Measurements from ENCODE around the gene SLC35B4.

The SLC35B4 gene, protein sequence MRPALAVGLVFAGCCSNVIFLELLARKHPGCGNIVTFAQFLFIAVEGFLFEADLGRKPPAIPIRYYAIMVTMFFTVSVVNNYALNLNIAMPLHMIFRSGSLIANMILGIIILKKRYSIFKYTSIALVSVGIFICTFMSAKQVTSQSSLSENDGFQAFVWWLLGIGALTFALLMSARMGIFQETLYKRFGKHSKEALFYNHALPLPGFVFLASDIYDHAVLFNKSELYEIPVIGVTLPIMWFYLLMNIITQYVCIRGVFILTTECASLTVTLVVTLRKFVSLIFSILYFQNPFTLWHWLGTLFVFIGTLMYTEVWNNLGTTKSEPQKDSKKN

DNA sequence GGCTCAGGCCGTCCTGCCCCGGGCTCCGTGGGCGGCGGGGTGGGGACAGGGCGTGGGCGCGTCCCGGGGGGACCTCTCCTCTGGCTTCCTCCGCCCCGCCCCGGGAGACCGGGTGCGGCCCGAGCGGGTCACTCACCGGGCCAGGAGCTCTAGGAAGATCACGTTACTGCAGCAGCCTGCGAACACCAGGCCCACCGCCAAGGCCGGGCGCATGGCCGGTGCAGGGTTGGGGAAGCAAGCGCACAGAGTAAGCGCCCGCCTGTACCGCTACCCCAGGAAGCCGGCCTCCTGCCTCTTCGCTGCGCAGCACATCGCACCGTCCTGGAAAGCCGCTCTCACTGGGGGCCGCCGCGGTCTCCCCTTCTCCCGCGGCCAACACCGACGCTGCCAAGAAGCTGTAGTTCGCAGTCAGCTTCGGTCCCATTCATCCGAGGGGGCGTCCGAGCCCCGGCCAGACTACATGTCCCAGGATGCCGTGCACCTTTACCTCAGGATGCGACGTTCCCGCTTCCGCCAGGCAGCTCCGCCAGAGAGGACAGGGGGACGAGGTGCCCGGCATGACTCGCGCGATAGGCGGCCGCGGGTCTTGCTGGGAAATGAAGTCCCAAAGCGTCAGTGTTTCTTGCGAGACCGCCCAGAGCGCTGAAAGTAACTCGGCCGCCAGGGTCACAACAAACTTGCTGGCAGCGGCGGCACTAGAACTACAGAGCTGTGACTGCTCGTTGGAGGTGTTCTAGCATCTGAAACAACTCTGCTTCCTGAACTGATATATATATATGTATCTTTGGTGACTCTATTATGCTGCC, at the start of gene SLC35B4:
SLC35B4 (minus strand) TSS at position 392 of the 806 bp plus-strand sequence; CDS start at position 213, 179 bp downstream.
- peak; percentile 95 for DNase-seq

DNA sequence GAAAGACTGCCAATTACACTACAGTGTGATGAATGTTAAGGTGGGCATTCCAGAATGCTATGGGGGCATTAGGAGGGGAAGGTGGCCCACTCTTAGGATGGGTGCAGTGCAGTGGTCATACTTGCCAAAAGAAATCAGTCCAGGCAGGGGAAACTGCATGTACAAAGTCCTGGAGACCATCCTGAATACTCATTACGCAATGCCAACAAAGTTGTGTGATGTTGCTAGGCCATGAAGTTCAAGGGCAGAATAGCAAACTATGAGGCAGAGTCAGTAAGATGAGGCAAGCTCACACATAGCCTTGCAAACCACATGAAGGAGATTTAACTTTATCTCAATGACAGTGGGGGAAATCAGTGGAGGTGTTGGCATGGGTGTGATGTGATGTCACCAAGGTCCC, 49.8 kb upstream of the SLC35B4 start:
- DNase-seq: no peak

DNA sequence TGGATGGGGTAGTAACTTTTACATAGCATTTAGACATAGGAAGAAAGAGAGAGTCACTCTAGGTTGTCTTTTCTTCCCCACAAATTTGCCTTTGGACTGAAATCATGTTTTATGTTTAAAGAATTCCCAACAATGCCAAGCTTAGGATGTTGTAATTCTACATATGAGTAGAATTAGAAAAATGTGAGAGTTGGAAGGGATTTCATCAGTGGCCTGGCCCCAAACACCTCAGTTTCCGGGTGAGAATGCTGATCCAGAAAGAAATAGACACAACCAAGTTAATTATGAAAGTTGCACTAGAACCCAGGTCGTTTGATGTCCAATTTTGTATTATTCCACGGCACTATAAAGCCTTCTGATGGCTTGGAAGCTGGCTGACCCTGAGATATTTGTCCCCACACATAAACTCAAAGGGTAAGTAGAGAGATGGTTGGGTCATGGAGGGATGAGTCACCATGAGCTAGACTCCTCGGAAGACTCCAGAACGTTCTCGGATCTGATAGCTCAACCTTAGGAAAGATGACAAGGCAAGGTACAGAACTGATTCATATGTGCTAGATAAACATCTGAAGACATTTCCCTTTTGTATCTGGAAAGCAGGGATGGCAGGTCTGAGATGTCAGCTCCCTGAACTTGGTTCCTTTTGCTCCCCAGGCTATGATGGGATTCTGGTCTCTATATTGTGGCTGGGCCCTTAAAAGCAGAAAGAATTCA, 48.8 kb upstream of the SLC35B4 start:
- DNase-seq: no peak

DNA sequence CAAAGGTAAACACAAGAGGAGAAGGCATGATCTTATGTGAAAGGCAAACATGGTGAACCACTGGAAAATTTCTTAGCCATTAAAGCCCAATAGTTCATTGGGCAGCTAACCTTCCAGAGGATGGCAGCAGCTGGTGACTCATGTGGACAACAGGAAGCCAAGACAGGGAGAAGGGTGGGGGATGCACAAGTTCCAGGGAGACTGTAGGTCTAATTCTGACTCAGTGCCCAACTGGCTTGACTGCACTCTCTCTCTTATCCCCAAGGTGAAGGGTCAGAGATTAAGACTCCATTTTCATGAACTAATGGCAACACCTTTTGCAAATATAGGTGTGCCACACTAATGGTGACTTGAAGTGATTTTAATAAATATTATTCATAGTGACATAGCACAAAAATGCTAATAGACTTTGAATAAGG, 47.9 kb upstream of the SLC35B4 start:
- no peak for DNase-seq

DNA sequence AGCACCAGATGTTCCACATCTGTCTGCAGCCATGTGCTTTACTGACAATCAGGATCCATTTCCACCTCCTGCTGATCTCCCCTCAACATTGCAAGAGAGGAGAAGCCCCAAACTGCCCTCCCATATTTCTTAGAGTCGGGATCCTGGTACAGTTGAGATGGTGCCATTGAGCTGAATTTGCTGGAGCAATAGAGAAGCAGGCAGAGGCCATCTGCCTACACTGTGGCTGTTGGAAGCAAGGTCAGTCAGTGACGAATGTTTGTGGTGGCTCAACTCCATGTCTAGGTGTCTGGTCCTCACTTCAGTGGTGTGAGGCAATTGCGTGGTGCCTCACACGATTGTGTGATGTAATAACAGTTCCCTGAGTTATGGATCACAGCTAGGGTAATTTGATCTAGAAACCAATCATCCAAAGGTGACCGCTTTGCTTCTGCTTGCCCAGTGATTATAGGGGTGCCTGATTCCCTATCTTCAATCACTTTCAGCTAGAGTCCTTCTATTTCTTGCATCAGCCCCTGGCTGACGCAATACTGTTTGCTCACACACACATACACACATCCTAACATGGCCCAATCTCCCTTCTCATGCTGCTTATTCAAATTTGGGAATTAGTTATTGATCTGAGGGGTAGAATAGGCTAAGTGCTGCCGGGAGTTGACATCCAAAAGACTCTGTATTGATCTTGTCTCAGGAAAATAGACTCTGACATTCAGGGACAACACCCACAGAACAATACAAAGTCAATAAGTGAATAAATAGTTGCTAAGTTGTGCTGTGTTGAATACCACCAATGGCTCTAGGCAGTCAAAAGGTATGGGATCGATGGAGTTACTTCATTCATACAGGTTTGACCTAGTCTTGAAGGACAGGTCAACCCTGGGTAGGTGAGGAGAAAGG, 46.1 kb upstream of the SLC35B4 start:
- no peak for DNase-seq

DNA sequence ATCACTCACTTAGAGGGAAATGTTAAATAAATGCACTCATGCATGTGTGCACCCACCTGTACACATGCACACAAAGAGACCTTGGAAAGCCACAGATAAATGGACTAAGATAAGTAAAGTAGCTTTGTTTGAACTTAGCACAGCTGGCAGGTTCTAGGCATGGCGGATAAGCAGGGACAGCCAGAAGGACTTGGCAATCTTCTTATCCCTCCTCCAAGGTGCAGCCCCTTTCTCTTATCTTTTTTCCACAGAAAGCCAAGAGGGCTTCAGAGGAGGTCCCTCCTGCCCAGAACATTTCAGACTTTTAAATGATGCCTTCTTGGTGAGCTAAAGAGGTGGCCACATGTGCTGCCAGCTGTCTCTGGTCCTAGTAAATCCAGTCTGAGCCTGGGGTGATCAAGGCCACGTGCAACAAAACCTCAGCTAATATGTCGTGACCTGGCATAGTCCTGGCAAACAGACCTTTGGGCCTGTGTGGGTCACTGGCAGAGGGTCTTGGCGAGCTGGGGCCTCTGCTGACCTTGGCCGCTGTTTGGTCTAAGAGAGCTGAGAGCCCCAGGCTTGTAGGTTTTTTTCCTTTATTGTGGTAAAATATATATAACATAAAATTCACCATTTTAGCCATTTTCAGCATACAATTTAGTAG, 43.2 kb upstream of the SLC35B4 start:
- no peak for DNase-seq

DNA sequence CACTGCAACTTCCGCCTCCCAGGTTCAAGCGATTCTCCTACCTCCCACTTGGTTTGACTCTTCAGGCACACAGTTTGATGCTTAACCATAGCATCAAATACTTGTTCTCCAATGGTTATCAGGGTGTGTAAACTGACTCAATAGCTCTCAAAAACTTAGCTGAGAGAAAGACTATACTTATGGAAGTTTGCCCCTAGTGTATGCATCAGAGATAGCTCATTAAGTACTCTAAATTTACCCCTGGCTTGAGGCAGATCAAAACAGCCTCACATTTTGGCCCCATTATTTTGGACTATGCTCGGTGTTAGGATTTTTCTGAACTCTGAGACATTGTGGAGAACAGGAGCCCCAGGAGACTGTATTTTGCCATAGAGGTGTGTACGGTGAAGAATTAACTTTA, 40.8 kb upstream of the SLC35B4 start:
- DNase-seq: no peak

DNA sequence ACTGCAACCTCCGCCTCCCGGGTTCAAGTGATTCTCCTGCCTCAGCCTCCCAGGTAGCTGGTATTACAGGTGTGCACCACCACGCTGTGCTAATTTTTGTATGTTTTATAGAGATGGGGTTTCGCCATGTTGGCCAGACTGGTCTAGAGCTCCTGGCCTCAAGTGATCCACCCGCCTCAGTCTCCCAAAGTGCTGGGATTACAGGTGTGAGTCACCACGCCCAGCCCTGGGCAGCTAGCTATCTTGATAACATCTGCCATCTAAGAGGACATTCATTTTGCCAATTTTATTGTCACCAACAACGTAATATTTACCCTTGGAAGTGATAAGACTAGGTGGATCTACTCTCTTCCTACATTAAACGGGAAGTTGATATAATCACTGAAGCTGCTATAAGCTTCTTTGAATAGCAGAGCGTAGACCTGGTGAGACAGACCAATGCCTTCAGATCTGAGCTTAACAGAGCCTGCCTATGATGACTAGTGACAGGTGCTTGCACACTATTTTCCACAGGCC, 39.7 kb upstream of the SLC35B4 start:
- no peak for DNase-seq

DNA sequence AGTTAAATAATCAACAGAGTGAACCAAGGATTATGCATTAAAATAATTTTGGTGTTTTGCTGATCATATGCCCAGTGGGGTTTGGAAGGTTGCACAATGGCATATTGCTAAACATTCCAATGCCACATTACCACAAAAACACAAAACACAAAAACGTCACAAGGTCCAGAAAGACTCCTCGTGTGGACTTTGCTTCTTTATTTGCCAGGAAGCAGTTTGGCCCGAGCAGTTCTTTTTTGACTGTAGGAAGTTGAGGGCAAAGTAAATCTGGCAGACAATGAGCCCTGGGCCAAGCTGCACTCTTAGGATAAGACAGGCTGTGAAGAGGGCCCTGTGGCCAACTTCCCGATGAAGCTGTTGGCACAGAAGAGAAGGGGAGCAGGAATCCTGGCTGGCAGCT, 39.2 kb upstream of the SLC35B4 start:
- DNase-seq: no peak

DNA sequence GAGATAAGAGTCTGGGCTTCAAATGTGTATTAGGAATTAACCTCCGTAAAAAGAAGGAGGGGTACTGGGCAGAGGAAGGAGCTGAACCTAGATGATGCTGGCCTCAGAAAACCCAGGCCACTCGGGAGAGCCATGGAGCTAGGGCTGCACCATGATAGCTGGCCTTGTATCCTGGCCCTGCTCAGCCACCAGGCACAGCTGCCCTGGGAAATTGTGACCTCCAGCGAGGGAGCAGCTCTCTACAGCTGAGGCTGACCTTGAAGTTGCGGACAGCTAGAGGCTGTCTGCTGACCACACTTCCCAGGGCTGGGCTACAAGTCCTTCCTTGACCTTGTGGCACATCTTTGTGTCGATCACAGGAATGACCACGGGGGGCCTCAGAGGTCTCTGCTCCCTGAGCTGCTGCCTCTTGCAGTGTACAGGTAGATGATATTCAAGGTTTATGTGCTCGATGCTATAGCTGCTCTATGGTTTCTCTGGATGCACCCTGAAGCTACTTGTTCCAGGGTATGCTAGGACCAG, 38.3 kb upstream of the SLC35B4 start:
- no peak for DNase-seq

DNA sequence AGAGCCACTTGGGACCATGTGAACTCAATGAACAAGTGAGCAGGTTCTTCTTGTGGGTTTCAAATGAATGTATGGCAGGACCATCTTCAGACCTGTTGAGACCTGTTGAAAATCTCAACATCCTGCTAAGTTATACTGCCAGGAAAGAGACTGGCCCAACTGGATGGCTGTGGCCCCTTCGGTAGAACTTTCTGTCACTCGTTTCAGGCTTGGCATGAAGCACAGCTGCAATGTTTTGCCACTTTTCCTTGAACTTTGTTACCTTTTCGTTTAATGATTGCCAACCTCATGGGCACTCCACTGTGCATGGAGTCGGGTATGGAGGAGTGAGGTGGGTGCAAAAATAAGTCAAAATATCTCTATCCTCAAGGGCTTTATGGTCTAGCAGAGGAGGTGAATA, 36.7 kb upstream of the SLC35B4 start:
- DNase-seq: no peak

DNA sequence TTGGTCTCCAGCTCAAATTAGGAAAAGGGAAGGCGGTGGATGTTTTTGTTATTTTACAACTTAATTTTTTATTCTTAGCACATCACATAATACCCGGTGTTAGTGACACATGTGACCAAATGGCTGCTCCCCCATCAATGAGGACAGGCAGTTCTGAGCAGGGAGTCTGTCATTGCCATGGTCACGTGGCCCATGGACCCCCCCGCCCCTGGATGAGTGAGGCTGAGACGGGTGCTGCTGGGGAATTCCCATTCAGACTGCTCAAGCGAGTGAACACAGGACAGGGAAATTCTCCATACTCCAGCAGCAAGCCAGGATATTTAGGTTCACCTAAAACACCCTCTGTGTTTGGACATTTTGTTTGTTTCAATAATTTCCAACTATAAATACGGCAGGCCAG, 34.7 kb upstream of the SLC35B4 start:
- no peak for DNase-seq

DNA sequence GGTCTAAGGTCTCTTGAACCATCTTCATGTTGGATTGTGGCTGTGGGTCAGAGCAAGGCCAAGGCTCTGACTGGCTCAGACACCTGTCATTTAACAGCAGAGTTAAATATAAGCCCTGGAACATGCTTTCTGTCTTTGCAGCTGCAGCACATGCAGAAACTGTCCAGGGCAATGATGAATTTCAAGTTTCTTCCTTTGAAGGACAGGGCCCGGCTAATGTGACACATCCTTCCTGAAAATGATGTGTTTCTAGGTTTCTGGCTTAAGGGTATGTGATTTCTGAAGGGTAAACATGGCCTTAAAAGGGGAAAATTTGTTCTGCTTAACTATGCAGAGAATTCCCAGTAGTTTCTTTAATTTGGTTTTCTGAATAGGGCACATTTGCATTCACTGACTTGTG, 34.0 kb upstream of the SLC35B4 start:
- DNase-seq: no peak

DNA sequence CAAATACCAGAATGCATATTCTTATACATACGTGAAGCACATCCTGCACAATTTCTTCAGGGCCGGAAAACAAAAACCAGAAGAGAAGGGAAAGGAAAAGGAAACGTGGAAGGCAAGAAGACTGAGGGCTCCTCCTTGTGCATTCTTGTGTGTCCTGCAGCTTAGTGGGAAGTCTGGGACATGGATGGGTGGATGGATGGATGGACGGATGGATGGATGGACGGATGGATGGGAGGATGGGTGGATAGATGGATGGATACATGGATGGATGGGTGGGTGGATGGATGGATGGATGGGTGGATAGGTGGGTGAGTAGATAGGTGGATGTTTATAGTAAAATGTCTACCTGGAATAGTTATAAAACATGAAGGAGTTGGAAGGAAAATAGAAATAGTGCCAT, 30.8 kb upstream of the SLC35B4 start:
- no peak for DNase-seq

DNA sequence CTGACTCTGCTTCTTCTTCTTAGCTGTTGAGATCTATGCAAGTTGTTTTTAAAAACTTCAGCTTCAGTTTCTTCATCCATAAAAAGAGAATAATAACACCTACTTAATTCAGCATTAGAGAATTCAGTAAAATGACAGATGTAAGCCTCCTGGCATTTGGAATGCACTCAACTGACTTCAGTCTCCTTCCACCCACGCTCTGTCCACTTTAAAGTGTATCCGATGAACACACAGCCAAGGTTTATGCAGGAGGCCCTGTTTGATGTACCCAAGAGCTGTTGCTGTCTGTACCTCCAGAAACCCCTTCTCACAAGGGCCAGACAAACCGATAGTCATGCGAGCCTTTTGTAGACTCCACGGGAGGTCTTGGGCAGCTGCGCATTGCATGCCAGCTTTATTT, 27.1 kb upstream of the SLC35B4 start:
- no peak for DNase-seq

DNA sequence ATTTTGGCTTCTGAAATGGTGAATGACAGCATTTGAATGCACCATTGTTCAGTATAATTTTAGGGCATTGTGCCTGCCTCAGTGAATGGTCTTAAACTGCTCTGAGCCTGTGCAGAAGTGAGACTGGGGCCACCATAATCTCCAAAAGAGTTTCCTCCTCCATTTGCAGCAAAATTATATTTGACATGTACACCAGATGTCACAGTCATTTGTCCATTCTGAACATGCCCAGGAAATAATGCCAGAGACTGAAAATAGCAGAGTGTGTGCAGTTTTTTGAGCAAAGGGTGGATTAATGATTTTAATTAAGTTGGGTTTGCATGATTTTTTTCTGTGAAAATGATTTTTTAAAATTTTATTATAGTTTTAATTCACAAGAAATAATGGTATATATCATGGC, 26.4 kb upstream of the SLC35B4 start:
- DNase-seq: no peak

DNA sequence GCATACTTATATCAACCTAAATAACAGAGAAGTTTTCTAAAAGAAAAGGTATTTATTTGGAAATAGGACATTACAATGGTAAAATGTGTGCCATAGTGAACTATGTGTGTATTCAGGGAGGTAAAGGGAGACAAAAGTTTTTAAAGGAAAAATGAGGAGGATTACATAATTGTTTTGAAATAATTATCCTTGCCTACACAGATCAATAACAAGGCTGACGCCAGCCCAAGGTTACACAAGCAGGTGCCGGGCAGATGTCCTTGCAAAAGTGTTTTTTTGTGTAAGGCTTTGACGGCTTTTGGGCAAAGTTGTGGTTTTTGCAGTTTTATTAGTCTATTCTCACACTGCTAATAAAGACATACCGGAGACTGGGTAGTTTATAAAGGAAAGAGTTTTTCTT, 22.7 kb upstream of the SLC35B4 start:
- DNase-seq: no peak

DNA sequence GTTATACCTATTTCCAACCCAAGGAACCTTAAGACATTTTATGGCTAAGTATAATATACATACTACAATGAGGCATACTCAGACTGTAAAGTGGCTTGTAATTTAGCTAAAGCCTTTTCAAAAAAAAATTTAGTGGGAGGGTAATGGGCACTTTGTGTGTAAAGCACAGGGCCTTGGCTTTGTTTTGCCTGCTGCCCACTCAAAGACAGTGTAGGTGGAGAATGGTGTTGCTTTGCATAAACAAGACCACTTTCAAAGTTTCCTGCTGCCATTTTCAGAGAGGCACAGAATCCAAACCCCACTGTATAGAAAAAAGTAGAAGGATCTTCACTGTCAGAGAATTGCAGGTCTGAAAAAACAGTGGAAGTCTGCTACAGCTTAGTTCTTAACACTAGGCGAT, 21.2 kb upstream of the SLC35B4 start:
- no peak for DNase-seq

DNA sequence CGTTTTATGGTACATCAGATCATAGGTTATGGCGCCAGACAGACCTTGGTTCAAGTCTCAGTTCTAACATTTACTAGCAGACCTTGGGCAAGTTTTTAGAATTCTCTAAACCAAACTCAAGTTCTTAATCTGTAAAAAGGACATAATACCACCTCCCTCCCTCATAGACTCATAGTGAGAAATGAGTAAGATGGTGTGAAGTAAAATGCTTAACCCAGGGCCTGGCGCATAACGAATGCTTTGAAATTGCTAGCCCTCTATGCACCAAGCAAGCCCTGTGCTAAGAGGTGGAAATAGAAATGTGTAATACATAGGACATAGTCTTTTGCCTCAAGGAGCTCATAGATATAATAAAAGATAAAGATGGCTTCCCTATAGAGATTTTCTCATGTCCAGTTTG, 17.7 kb upstream of the SLC35B4 start:
- DNase-seq: no peak

DNA sequence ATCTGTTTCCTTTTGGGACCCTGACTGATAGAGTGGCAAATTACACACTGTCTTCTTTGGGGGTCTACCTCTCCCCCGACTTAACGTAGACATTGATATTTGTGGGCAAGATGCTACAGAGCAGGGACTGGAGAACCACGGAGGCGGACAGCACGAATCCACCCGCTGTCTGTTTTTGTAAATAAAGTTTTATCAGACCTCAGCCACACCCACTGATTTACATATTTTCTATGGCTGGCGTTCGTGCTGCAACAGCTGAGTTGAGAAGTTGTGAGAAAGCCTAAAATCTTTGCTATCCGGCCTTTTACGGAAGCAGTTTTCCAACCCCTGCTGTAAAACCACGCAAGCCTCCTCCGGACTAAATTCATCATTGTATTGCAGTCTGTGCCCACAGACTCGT, 17.2 kb upstream of the SLC35B4 start:
- no peak for DNase-seq

DNA sequence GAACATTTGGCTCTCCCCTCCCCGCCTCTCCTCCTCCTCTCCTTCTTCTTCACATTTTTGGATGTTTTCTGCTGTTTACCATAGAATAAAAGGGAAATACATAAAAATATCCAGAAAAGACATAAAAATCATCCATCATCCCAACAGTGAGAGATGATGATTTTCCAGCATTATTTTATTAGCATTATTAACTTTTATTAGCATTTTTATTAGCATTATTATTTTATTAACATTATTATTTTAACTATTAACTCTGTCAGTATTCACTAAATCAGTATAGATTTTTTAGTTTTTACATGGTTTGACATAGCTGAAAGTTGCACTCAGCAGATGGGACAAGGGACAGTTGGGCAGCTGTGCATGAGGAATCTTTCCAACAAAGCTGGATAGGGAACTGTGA, 16.2 kb upstream of the SLC35B4 start:
- no peak for DNase-seq

DNA sequence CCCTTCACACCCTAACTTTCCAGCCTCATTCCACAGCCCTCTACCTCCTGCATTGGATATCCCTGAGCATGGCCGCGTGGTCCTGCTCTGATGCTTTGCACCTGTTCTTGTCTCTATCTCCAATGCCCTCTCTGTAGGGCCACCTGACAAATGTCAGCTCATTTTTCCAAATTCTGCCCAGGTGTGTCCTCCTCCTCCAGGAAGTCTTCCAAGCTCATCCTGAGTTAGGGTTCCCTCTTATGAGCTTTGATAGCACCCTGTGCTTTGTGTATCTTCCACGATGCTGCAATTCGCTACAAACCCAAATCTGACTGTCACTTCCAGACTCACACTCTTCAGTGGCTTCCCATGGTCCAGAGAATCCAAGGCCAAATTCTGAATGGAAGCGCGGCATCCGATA, 14.7 kb upstream of the SLC35B4 start:
- DNase-seq: no peak
